Subcutaneous abdominal adipose tissue (tissue), 5 donors: ENCODE data around the gene RASA3.

ENCODE experiments used
- H3K27ac ChIP-seq: one replicate; pipeline ENCODE4 v1.7.0; 2013; ENCODE audit warnings: low read depth, mild to moderate bottlenecking, inconsistent platforms, low read length, moderate library complexity
- H3K27me3 ChIP-seq, 5 donors: one replicate each; pipeline ENCODE4 v1.7.0; 2013; ENCODE audit warnings: low read length in 5 of 5, inconsistent platforms in 1 of 5; ENCODE audit not compliant: control insufficient read depth in 5 of 5, insufficient read depth in 4 of 5
- H3K36me3 ChIP-seq, 5 donors: one replicate each; pipeline ENCODE4 v1.7.0; 2013; ENCODE audit warnings: low read length in 5 of 5; ENCODE audit not compliant: control insufficient read depth in 5 of 5, insufficient read depth in 5 of 5
- H3K4me1 ChIP-seq, 5 donors: one replicate each; pipeline ENCODE4 v1.7.0; 2013; ENCODE audit warnings: low read length in 5 of 5, mild to moderate bottlenecking in 3 of 5, moderate library complexity in 1 of 5; ENCODE audit not compliant: control insufficient read depth in 5 of 5, insufficient read depth in 5 of 5
- H3K4me3 ChIP-seq, 5 donors: one replicate each; pipeline ENCODE4 v1.7.0; 2013; ENCODE audit warnings: low read length in 5 of 5, low read depth in 1 of 5
- H3K9ac ChIP-seq, 5 donors: one replicate each; pipeline ENCODE4 v1.7.0; 2013; ENCODE audit warnings: low read length in 5 of 5, mild to moderate bottlenecking in 4 of 5, moderate library complexity in 3 of 5
- H3K9me3 ChIP-seq, 5 donors: one replicate each; pipeline ENCODE4 v1.7.0; 2013; ENCODE audit warnings: low read length in 5 of 5; ENCODE audit not compliant: control insufficient read depth in 5 of 5
- donor health status: healthy.
- donor health status: healthy.
- donor health status: healthy.
- donor health status: healthy.
- donor health status: healthy.

The RASA3 gene

GRCh38 chr13:113929628-113930615, 202.5 kb downstream of the RASA3 start:
- no peaks in the 10 kb centered on the region for H3K36me3 ChIP-seq
- H3K9ac ChIP-seq, result no peak overlapping the region
- no peak overlapping the region for H3K4me3 ChIP-seq
- H3K27ac ChIP-seq, result no peak overlapping the region
- no peaks in the 10 kb centered on the region for H3K9me3 ChIP-seq
- H3K4me1 ChIP-seq, result peaks cover 6 to 36% (median 34%) of the 10 kb centered on the region in 5 donors
- H3K27me3 ChIP-seq, result peaks cover 0 to 28% (median 13%) of the 10 kb centered on the region in 5 donors

GRCh38 chr13:113928685-113929627, 203.5 kb downstream of the RASA3 start:
- Histone ChIP-seq H3K27me3 (peaks cover 0 to 27% (median 10%) of the 10 kb centered on the region in 5 donors), H3K27ac (no peak overlapping the region), H3K4me1 (peaks cover 6 to 35% (median 34%) of the 10 kb centered on the region in 5 donors), H3K9ac (peak overlapping the region in 1 of 5 donors; percentile 14), H3K36me3 (no peaks in the 10 kb centered on the region), H3K9me3 (no peaks in the 10 kb centered on the region), H3K4me3 (no peak overlapping the region)
